Loucy (cell line): ENCODE results near the gene TRMU.

Source experiments
- EZH2phosphoT487 ChIP-seq: fragments of 200-600 bp; IDR thresholded peaks from 2 replicates; pipeline ENCODE4 v1.6.1; 2018; ENCODE audit warnings: antibody characterized with exemption, mild to moderate bottlenecking, moderate library complexity, borderline replicate concordance
- TF ChIP-seq, protein P1 (sequence below): fragments of 200-600 bp; sonication (generic); conservative IDR thresholded peaks from 2 replicates; pipeline ENCODE4 v1.5.1; 2014; ENCODE audit warnings: mild to moderate bottlenecking, antibody characterized with exemption, low read length

DNA sequence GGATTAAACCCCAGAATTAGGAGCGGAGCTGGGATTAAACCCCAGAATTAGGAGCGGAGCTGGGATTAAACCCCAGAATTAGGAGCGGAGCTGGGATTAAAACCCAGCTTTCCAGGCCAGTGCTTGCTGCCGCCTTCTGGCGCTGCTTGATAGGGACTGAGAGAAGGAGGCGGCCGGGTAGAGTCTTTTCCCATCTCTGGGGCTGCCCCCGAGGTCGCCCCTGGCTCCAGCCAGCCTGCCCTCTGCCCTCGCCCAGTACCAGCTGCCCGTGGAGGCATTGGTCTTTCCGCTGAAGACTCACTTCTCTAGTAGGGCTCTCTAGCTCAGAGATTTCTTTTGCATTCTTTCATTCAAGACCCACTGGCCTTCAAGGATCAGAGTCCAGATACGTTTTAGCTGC, 5.2 kb downstream of the TRMU start:
- TF ChIP-seq, protein P1, sequence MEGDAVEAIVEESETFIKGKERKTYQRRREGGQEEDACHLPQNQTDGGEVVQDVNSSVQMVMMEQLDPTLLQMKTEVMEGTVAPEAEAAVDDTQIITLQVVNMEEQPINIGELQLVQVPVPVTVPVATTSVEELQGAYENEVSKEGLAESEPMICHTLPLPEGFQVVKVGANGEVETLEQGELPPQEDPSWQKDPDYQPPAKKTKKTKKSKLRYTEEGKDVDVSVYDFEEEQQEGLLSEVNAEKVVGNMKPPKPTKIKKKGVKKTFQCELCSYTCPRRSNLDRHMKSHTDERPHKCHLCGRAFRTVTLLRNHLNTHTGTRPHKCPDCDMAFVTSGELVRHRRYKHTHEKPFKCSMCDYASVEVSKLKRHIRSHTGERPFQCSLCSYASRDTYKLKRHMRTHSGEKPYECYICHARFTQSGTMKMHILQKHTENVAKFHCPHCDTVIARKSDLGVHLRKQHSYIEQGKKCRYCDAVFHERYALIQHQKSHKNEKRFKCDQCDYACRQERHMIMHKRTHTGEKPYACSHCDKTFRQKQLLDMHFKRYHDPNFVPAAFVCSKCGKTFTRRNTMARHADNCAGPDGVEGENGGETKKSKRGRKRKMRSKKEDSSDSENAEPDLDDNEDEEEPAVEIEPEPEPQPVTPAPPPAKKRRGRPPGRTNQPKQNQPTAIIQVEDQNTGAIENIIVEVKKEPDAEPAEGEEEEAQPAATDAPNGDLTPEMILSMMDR: no peak
- TF ChIP-seq EZH2phosphoT487: no peak
